ENCODE results near the gene ISCA1. TPM values are rescaled to one million over a fixed set of nuclear protein-coding genes. Genes with fewer than 3 reads are reported as not detected.

The ISCA1 gene
- total and polyA plus RNA-seq, 11 donors, result 39.2 to 104 (median 70.9) TPM

GRCh38 chr9:86230858-86231257 is 51.5 kb downstream of the ISCA1 start:
- intact Hi-C loops (cut with DNase I), result no loop called here
- no peak for DNase-seq
- H3K4me3 ChIP-seq, result no peak overlapping the region
- TF ChIP-seq CTCF (IDR thresholded peaks at IDR 0.05) (no peak), POLR2A (IDR thresholded peaks at IDR 0.05) (no peak)
- H3K27me3 ChIP-seq, result no peaks in the 10 kb centered on the region
- WGBS, 4 donors, result 71 to 89% (median 74%) methylated on average over 2 of the region's 2 CpGs
- H3K9me3 ChIP-seq, result peaks cover 0 to 4% (median 0%) of the 10 kb centered on the region in 12 donors
- H3K36me3 ChIP-seq, result peaks cover 0 to 6% (median 0%) of the 10 kb centered on the region in 9 donors
- H3K4me1 ChIP-seq, result no peaks in the 10 kb centered on the region
- ATAC-seq, result no peak
- no peak overlapping the region for H3K27ac ChIP-seq

GRCh38 chr9:86222667-86223066 is 59.7 kb downstream of the ISCA1 start:
- ATAC-seq (peak in 2 of 4 donors; percentile 56 to 69), DNase-seq (no peak)
- H3K9me3 ChIP-seq, result no peaks in the 10 kb centered on the region
- H3K27me3 ChIP-seq, result no peaks in the 10 kb centered on the region
- no peak overlapping the region for H3K27ac ChIP-seq
- peaks cover 0 to 5% (median 0%) of the 10 kb centered on the region in 12 donors for H3K4me1 ChIP-seq
- peaks cover 0 to 5% (median 0%) of the 10 kb centered on the region in 9 donors for H3K36me3 ChIP-seq
- no peak for TF ChIP-seq CTCF (IDR thresholded peaks at IDR 0.05)
- TF ChIP-seq POLR2A (IDR thresholded peaks at IDR 0.05), result no peak
- no peak overlapping the region for H3K4me3 ChIP-seq
- intact Hi-C loops (cut with DNase I), result no loop called here
- 73 to 83% (median 77%) methylated on average over 4 of the region's 4 CpGs for WGBS, 4 donors

- intact Hi-C loops (cut with DNase I), result no loop called here
- Histone ChIP-seq H3K4me3 (no peak overlapping the region), H3K9me3 (no peaks in the 10 kb centered on the region), H3K27ac (no peak overlapping the region), H3K27me3 (no peaks in the 10 kb centered on the region), H3K4me1 (peaks cover 0 to 5% (median 0%) of the 10 kb centered on the region in 12 donors), H3K36me3 (no peaks in the 10 kb centered on the region)
- DNase-seq (no peak), ATAC-seq (no peak)
- TF ChIP-seq CTCF (IDR thresholded peaks at IDR 0.05), result no peak
- TF ChIP-seq POLR2A (IDR thresholded peaks at IDR 0.05), result no peak
- WGBS, 4 donors, result 70 to 84% (median 78%) methylated on average over 3 of the region's 3 CpGs
Measured at GRCh38 chr9:86219606-86220005, 62.7 kb downstream of the ISCA1 start.

- H3K27me3 ChIP-seq, result no peaks in the 10 kb centered on the region
- intact Hi-C loops (cut with DNase I), result no loop called here
- no peaks in the 10 kb centered on the region for H3K4me1 ChIP-seq
- no peak overlapping the region for H3K27ac ChIP-seq
- no peak overlapping the region for H3K4me3 ChIP-seq
- no peaks in the 10 kb centered on the region for H3K36me3 ChIP-seq
- no peaks in the 10 kb centered on the region for H3K9me3 ChIP-seq
- DNase-seq, result no peak
- TF ChIP-seq CTCF (IDR thresholded peaks at IDR 0.05) (no peak), POLR2A (IDR thresholded peaks at IDR 0.05) (no peak)
- no peak for ATAC-seq
- 87 to 89% (median 89%) methylated on average over 7 of the region's 7 CpGs for WGBS, 4 donors
Measured at GRCh38 chr9:86217076-86217755, 65.1 kb downstream of the ISCA1 start.

Other genes starting within 250 kb of the ISCA1 start
- 10 to 100 TPM in 2 of 9 donors, 1 to 10 TPM in 7; 2.1 to 16.8 (median 3.8) TPM for gene GOLM1, start 183.0 kb downstream of the ISCA1 start, total RNA-seq
- gene GOLM1, start 183.0 kb downstream of the ISCA1 start, polyA plus RNA-seq, result 1 to 10 TPM; 1.9 to 7.7 TPM
- gene C9orf153, start 22.9 kb downstream of the ISCA1 start, total RNA-seq, result under 1 TPM in 5 of 9 donors, not detected in 4; 0.21 to 0.72 (median 0.42) TPM
- gene C9orf153, start 22.9 kb downstream of the ISCA1 start, polyA plus RNA-seq, result under 1 TPM; 0.14 to 0.50 TPM
- 10 to 100 TPM in 8 of 9 donors, 1 to 10 TPM in 1; 9.7 to 31.0 (median 16.5) TPM for gene TUT7, start 71.9 kb upstream of the ISCA1 start, total RNA-seq
- 1 to 10 TPM; 7.7 to 8.7 TPM for gene TUT7, start 71.9 kb upstream of the ISCA1 start, polyA plus RNA-seq